22Rv1 (cell line): ENCODE measurements around the gene SDR42E2.

Experiments used
- ZFX ChIP-seq: fragments of 450-650 bp; IDR thresholded peaks from 2 replicates; pipeline ENCODE4 v1.6.1; 2017; ENCODE audit warnings: antibody characterized with exemption, borderline replicate concordance
- TF ChIP-seq, protein P1 (sequence below): fragments of 450-650 bp; IDR thresholded peaks from 2 replicates; pipeline ENCODE4 v1.5.1; 2017; ENCODE audit warnings: mild to moderate bottlenecking

- TF ChIP-seq, protein P1, sequence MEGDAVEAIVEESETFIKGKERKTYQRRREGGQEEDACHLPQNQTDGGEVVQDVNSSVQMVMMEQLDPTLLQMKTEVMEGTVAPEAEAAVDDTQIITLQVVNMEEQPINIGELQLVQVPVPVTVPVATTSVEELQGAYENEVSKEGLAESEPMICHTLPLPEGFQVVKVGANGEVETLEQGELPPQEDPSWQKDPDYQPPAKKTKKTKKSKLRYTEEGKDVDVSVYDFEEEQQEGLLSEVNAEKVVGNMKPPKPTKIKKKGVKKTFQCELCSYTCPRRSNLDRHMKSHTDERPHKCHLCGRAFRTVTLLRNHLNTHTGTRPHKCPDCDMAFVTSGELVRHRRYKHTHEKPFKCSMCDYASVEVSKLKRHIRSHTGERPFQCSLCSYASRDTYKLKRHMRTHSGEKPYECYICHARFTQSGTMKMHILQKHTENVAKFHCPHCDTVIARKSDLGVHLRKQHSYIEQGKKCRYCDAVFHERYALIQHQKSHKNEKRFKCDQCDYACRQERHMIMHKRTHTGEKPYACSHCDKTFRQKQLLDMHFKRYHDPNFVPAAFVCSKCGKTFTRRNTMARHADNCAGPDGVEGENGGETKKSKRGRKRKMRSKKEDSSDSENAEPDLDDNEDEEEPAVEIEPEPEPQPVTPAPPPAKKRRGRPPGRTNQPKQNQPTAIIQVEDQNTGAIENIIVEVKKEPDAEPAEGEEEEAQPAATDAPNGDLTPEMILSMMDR = no peak
- TF ChIP-seq ZFX = no peak
Measured at GRCh38 chr16:22194707-22195444, 32.6 kb downstream of the SDR42E2 start.
